RPMI8226 (cell line): ENCODE results near the gene PAMR1.
"Not testable (repeated sequence)": the region's sequence is repeated elsewhere in the genome, so short reads cannot be mapped to it uniquely, and the experiment has no call there.

Source experiments
- DNase-seq: peaks from one replicate; pipeline ENCODE4 v3.0.0-alpha.2; 2015

Gene PAMR1, protein sequence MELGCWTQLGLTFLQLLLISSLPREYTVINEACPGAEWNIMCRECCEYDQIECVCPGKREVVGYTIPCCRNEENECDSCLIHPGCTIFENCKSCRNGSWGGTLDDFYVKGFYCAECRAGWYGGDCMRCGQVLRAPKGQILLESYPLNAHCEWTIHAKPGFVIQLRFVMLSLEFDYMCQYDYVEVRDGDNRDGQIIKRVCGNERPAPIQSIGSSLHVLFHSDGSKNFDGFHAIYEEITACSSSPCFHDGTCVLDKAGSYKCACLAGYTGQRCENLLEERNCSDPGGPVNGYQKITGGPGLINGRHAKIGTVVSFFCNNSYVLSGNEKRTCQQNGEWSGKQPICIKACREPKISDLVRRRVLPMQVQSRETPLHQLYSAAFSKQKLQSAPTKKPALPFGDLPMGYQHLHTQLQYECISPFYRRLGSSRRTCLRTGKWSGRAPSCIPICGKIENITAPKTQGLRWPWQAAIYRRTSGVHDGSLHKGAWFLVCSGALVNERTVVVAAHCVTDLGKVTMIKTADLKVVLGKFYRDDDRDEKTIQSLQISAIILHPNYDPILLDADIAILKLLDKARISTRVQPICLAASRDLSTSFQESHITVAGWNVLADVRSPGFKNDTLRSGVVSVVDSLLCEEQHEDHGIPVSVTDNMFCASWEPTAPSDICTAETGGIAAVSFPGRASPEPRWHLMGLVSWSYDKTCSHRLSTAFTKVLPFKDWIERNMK

DNA sequence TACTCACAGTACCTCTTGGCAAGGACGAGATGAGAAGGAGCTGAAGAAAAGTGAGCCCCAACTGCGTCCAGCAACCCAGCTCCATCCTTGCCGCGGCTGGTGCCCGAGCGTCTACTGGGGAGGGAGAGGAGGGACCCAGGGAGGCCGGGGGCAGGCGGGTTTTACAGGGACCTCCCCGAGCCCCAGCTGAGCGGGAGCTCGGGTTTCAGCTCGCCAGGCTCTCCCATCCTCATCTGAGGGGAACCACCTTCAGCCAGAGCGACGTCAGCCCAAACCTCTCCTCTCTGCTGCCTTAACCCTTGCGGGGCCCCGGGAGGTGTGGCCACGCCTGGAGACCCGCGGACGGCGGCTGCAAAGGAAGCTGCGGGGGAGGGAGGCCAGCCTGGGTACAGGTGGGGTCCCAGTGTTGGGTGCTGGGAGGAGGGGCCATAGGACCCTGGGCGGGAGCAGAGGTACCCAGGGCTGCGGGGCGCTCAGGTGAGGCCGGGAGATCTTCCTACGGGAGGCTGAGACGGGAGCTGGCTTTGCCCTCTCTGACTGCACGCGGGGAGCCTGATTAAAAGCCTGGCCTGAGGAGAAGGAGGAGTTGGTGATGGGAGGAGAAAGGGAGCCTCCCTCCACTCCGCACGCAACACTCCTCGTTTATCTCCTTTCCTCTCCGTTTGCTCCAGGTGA, at the start of gene PAMR1:
PAMR1 (minus strand) TSS at position 116 of the 675 bp plus-strand sequence; CDS start at position 85, 31 bp downstream.
- DNase-seq = no peak

DNA sequence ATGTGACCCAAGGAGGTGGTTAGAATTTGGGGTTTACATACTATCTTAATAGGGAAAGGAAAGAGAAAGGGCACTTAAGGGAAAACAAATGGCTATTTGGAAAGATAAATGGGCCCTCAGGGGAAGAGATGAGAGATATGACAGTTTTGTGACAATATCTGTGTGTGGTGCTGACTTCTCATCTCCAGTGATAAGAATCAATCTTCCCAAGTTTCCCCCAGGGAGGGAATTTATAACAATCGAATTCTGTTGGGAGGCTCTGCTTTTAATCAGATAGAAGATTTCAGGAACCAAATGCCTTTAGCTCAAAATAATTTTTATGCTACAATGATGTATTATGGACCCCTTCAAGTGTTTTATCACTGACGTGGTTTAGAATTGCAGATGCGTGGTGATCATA, 46.3 kb upstream of the PAMR1 start:
- no peak for DNase-seq

DNA sequence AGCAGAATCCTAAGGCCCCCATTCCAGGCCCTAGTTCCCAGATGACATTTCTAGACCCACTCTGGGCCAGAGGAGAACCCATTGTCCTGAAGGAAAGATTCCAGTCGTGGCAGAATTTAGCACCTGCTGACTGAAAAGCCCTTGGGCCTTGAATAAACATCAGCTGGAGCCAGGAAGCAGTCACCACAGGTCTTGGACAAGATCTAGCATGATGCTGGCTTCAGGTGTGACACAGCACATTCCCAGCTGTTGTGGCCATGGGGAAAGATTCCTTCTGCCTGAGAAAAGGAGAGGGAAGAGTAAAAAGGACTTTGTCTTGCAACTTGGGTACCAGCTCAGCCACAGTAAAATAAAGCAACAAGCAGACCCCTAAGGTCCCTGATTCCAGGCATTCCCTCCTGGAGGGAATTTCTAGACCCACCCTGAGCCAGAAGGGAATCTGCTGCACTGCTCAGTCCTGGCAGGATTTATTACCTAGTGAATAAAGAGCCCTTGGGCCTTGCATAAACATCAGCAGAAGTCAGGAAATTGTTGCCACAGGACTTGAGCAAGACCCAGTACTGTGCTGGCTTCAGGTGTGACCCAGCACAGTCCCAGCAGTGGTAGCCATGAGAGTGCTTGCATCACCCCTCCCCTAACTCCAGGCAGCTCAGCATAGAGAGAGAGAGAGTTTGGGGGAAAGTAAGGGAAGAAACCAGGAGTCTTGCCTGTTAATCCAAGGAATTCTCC, 42.5 kb upstream of the PAMR1 start:
- DNase-seq = no peak

DNA sequence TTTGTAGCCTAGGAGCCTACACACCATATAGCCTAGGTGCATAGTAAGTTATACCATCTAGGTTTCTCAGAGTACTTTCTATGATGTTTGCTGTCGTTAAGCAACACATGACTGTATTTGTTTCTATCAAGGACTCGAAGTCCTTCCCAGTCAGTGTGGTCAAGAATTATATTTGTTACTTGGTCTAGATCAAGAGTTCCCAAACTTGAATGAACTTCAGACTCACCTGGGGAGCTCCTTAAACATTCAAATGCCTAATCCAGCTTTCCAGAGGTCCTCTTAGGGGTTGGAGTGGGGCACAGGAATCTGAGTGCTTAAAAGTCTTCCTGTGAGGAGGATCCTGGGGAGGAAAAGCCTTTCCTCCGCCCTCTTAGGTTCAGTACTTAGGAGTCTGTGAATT, 41.5 kb upstream of the PAMR1 start:
- DNase-seq = no peak

DNA sequence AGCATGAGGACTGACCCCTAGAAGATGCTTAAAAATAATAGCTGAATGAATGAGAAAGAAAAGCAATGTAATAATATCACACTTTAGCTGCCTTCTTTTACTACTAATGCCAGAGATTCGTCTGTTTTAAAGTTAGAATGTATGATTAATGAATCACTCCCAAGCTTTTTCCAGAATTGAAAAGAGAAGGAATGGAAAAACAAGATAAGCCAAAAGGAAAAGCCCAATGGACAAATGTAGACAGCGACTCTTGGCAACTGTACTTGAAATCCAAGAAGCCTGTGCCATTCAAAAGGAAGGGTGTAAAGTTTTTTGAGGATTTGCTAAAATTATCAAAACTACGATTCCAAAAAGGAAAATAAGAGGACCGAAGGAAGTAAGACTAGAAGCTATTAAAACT, 40.8 kb upstream of the PAMR1 start:
- DNase-seq = no peak

DNA sequence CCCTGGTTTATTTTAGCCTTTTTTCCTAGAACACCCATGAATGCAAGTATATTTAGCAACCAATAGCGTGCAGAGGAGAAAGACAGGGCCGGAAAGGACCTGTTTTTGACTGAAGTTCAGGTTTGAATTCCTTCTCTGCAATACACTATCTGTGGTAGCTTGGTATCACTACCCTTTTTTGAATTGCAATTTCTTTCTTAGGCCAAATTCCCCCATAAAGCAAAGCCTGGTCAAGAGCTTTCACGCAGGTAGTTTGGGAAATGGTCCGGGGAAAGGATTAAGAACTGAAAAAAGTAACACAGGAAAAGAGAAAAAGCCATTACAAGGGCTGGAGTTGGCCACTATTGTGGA, 38.8 kb upstream of the PAMR1 start:
- DNase-seq = no peak

DNA sequence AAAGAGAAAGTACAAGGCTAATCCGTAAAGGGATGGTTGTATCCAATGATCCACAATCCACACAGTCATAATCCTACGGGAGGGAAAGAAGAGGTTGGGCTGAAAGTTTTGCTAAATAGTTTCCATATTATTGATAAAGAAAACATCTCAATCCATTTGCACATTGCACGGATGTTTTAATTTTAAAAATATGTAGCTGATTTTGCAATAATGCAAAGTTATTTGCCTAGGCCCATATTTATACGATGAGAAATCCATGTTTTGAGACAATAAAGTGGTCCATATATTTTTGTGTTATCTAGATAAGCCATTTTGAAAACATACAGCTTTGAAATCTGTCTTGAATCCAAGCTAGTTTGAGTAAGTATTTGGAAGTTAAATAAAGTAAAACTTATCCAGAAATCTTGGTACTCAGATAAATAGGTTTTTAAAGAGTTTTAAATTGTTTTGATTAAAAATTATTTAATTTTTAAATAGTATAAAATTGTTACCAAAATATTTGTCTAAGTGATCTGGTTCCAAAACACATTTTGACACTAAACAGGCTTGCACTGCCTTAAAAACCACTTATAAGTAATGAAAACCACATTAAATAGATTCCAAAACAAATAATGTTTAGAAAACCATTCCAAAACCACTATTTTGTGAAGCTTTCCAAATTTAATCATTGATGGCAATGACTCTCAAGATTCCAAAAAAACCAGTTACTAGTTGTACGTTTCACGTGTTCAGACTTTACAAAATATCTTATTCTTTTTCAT, 38.2 kb upstream of the PAMR1 start:
- no peak for DNase-seq

DNA sequence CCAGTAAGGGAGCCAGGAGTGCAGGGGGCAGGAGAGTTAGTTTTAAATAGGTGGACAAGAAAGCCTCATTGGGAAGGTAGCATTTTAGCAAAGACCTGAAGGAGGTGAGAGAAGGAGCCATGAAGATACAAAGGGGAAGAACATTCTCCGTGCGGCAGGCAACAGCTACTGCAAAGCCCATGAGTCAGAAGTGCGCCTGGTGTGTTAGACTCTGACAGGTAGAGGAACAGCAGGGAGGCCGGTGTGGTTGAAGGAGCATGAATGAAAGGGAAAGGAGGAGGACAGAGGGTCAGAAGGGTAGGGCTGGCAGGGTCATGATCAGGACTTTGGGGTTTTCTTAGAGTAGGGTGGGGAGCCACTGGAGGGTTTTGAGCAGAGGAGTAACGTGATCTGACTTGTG, 34.5 kb upstream of the PAMR1 start:
- no peak for DNase-seq

DNA sequence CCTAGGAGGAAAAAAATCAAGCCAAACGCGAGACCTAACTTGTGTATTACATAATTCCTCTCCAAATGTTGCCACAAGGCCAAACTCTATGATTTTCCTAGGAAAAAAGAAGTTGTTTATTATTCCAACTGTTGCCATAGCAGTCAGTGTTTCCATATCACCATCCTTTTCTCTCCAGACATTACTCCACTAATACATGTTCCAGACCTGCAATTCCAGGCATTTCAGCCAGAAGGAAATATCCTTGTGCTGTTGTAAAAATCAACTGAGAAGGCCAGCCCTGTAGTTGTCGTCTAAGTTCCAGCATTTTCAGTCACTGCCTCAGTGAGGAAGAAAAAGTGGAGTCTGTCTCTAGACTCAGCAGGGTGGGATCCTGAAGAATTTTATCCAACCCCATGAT, 33.1 kb upstream of the PAMR1 start:
- no peak for DNase-seq

DNA sequence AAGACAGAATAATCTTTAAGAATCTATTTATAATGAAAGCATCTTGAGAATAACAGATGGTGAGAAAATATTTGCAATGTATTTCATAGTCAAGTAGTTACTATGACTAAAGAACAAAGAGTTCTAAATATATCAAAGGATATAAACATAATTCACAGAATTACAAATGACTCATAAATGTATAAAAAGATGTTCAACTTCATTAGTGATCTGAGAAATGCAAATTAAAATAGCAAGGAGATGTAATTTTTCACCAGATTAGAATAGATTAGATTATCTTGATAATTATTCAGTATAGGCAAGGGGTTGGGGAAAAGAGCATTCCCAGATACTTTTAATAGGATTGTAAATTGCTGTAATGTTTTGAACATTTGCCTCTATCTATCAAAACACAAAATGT, 30.1 kb upstream of the PAMR1 start:
- no peak for DNase-seq

DNA sequence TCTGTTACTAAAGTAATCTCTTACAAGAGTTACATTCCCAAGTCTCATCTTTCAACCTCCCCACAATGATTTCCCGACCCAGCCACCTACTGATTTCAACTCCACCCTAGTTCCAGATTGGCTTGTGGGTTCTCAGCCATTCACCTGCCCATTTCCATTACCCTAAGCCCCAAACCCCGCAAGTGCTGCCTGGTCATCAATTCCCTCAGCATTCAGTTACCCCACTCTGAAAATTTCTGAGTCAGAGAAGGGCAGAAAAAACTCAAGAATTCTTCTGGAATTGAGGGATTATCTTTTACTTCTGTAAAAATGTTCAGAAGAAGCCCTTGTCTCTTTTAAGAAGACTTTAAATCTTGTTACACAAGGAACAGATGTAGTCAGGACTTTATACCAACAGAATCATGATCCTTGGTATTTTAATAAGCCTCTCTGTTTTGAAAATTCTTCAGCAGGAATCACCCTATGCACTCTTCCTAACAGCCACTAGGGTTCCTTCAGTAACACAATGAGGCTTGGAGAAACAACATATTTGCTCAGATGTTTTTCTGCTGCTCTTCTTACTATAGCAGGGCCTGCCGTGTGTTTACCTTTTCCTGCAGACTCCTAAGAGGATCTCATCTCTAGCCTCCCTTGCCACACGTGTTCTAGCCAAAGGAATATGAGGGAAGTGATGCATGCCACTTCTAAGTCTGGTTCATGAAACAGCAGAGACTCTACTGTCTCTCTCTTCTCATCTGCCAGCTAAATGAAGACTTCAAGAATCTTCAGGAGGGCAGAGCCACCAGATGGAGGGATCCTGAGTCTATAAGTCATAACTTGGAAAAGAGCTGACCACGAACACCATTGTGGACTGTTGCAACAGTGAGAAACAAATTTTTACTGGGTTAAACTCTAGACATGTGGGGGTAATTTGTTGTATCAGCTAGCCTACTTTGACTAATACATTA, 29.3 kb upstream of the PAMR1 start:
- DNase-seq = no peak

DNA sequence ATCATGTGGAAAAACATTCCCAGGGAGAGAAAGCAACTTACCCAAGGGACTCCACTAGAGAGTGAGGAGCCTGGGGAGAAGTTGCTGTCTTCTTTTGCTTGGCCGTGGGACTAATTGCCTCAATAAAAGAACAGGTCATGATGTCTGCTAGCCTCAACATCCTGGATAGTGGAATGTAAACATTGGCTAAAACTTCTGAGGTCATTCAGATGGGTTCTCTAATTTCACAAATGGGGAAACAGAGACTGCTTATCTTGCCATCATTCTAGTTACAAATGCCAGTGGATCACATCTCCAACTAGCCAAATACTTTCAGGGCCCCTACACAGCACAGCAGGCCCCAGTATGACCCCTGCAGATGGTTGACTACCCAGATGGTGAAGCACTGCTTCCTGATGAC, 28.4 kb upstream of the PAMR1 start:
- DNase-seq = no peak

DNA sequence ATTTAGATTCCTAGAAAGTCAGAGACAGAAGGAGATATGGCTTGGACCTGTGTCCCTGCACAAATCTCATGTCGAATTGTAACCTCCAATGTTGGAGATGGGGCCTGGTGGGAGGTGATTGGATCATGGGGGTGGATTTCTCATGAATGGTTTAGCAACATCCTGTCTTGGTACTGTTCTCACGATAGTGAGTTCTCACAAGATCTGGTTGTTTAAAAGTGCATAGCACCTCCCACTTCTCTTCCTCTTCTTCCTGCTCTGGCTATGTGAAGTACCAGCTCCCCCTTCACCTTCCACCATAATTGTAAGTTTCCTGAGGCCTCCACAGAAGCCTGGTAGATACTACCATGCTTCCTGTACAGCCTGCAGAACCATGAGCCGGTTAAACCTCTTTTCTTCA, 27.6 kb upstream of the PAMR1 start:
- no peak for DNase-seq

DNA sequence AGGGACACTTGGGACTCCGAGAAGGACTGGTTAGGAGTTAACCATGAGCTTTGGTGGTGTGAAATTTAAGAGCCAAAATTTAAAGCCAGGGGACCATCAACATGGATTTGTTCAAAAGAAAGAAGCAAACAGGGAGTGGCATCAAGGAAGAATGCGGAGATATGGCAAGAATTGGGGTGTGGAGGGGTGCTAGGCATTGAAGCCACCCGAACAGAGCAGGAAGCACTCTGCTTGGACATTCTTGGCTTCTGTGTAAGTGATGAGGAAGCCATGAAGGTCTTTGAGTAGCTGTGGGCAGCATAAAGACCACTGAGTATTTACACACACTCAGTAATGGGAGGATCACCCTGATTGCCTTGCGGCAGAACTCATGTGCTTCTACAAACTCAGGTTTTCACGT, 27.2 kb upstream of the PAMR1 start:
- DNase-seq = no peak

DNA sequence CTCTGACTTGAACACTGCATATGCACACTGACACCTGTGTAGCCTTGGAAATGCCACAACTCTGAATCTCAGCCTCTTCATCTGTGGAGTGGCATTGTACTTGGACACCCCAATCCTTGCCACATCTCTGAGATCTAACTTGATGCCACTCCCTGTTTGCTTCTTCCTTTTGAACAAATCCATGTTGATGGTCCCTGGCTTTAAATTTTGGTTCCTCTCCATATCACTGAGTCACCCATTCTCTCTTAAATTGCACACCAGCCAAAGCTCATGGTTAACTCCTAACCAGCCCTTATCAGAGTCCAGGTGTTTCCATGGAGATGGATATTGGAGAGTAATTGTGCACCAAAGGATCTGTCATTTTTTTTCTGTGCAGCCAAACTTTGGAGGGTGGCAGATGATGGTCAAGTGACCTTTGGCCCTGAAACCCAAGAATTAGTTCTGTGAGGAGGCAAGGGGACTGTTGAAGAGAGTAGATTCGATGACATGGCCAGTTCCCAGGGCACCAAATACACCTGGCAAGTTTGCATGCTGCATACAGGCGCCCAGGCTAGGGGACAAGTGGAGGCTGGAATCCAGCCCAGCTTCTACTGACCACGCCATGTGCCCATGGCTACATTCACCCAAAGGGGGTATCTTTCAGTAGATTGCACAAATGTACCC, 25.1 kb upstream of the PAMR1 start:
- no peak for DNase-seq

DNA sequence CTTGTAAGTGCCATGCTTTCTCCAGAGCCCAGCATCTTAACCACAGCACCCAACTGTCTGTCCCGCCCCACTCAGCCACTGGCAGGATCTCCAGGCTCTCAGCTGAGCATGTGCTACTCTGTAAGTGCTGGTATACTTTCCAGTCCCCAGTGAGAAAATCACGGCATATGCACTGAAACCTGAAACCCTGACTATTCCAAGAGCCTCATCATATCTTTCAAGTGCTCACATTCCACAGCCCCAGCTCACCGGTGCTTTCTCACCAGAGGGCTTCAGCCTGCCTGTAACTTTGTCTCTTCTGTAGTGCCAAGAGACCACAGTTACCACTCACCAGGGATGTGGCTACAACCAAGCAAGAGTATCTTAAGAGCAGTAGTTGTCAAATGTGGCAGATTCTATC, 24.4 kb upstream of the PAMR1 start:
- no peak for DNase-seq

DNA sequence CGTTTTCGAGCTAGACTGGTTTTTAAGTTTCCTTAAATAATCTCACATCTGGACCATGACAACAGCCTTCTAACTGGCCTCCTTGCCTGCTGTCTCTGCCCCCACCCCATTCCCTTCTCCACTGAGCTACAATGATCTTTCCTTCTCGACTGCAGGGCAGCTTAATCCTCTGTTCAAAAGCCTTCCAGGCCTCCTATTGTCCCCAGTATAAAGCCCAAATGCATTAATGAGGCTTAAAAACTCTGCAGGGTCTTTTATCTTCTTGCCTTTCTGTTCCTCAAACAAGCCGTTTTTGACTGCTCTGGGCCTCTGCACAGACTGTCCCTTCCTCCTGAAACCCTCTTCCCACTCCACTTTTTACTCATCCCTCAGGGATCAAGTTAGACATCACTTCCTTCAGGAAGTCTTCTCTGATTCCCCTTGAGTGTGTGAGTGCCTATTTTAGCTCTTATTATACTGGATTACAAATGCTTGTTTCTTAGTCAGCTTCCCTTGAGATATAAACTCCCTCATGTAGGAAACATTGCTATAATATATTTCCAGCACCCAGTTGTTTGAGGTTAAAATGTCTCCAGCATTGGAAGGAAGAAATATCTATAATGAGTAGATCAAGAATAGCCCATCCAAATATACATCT, 23.6 kb upstream of the PAMR1 start:
- DNase-seq = no peak

DNA sequence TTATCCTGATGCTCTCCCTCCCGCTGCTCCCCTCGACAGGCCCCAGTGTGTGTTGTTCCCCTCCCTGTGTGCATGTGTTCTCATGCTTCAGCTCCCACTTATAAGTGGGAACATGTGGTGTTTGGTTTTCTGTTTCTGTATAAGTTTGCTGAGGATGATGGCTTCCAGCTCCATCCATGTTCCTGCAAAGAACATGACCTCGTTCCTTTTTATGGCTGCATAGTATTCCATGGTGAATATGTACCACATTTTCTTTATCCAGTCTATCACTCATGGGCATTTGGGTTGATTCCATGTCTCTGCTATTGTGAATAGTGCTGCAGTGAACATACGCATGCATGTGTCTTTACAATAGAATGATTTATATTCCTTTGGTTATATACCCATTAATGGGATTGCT, 22.6 kb upstream of the PAMR1 start:
- not testable (repeated sequence) for DNase-seq

DNA sequence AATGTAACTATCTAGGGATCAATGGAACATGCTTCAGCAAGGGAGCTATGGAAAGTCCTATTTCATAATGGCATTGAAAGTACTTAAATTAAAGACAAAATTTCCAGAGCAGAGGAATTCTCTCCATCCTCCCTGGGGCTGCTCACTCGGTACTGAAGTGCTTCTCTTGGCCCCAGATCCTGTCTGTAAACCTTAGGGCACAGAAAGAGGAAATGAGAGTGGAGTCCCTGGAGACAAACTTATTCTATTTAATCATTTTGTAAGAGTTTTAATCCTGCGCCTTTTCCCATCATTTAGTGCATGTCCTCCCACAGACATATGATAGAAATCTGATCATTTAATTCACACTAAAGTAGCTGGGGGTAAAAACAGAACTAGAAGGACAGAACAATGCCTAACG, 20.9 kb upstream of the PAMR1 start:
- no peak for DNase-seq

DNA sequence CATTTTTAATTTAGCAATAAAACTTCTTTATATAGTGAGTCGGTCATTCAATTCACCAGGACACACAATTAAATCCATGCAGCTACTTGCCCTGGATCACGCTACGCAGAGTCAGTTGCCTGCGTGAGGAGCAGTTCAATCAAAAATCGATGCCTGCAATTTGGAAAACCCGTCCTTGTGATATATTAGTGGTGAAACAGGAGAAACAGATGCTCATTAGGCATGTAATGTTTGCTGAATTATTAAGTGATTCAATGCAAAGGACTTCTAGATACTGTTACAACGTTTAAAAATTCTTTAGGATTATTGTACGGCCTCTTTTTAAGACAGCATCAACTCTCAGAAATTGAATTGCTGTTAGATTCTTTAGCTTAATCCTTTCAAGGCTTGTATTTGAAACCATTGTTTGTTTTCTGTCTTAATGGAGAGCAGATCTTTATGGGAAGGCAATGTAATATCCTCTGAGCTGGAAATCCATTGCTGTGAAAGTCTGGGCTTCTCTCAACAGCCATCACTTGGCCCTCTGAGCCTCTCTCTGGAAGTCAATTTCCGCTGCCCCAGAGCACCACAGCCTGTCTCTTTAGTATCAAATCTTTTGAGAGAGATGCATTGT, 20.1 kb upstream of the PAMR1 start:
- no peak for DNase-seq
